NT2/D1 (cell line): Measurements from ENCODE around the gene C12orf76.

Experiments
- YY1 ChIP-seq: IDR thresholded peaks from 2 replicates; pipeline ENCODE4 v1.6.1; 2011; ENCODE audit not compliant: insufficient read length, insufficient read depth
- ZNF274 ChIP-seq: IDR thresholded peaks from 2 replicates; pipeline ENCODE4 v1.6.1; 2011; ENCODE audit warnings: mild to moderate bottlenecking, low read depth, low read length

DNA sequence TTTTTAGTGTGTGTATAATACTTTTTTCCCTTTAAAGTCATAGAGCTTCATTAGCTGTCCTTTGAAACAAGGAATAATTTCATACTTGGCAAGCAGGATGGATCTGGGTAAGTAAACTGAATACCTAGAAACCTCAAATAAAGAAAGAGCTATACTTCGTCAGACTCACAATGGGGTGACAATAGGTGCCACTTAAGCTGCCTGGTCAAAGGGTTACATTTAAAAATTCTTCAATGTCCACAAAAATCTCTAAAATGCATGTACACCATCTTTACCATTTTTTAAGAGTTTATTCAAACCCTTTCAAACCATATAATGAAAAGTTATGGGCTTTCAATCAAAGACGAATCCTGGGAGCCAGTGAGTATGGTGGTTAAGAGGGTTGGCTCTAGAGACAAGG is 55.2 kb downstream of the C12orf76 start:
- no peak for TF ChIP-seq YY1
- no peak for TF ChIP-seq ZNF274
